Effector memory CD4-positive, alpha-beta T cell (primary cell): ENCODE results near the gene RBPMS2.
"Not testable (repeated sequence)": the region's sequence is repeated elsewhere in the genome, so short reads cannot be mapped to it uniquely, and the experiment has no call there.

Experiments used
- DNase-seq, 3 donors: peaks; one replicate each; pipeline ENCODE4 v3.0.0-alpha.2; 2020
- H3K27ac ChIP-seq: 2 replicates; pipeline ENCODE4 v1.7.0; 2013; ENCODE audit warnings: mild to moderate bottlenecking, low read length, moderate library complexity; ENCODE audit not compliant: insufficient read depth, poor library complexity, severe bottlenecking
- H3K27me3 ChIP-seq: replicated peaks from 2 replicates; pipeline ENCODE4 v1.7.0; 2013; ENCODE audit warnings: mild to moderate bottlenecking, low read length; ENCODE audit not compliant: insufficient read depth, control insufficient read depth, poor library complexity, severe bottlenecking
- H3K36me3 ChIP-seq: 2 replicates; pipeline ENCODE4 v1.7.0; 2013; ENCODE audit warnings: mild to moderate bottlenecking, low read length, moderate library complexity; ENCODE audit not compliant: control insufficient read depth, insufficient read depth
- H3K4me1 ChIP-seq: 2 replicates; pipeline ENCODE4 v1.7.0; 2013; ENCODE audit warnings: low read length, mild to moderate bottlenecking; ENCODE audit not compliant: control insufficient read depth, insufficient read depth, poor library complexity, severe bottlenecking
- H3K4me3 ChIP-seq: 2 replicates; pipeline ENCODE4 v1.7.0; 2013; ENCODE audit warnings: low read length, low read depth, mild to moderate bottlenecking; ENCODE audit not compliant: insufficient read depth, poor library complexity, severe bottlenecking
- H3K9me3 ChIP-seq: 2 replicates; pipeline ENCODE4 v1.7.0; 2013; ENCODE audit warnings: mild to moderate bottlenecking, low read length, moderate library complexity; ENCODE audit not compliant: control insufficient read depth
- total RNA-seq, 3 donors: gene quantifications; one replicate each; lab custom pipeline; 2026; lab: John Stamatoyannopoulos, UW

Gene RBPMS2
- 0 reads per million in 3 donors for total RNA-seq

- Histone ChIP-seq H3K27ac (no peak within 1 kb of the TSS), H3K4me3 (peak within 1 kb of the TSS; percentile 45), H3K36me3 (no peaks in the 10 kb centered on the region), H3K9me3 (no peaks in the 10 kb centered on the region), H3K27me3 (peaks cover 15% of the 10 kb centered on the region), H3K4me1 (peaks cover 3% of the 10 kb centered on the region)
- DNase-seq, result no peak
These were observed at the start of gene RBPMS2 for GRCh38 chr15:64775551-64776401. RBPMS2 (minus strand) TSS chr15:64775589; CDS start chr15:64775319, 270 bp downstream.

DNA sequence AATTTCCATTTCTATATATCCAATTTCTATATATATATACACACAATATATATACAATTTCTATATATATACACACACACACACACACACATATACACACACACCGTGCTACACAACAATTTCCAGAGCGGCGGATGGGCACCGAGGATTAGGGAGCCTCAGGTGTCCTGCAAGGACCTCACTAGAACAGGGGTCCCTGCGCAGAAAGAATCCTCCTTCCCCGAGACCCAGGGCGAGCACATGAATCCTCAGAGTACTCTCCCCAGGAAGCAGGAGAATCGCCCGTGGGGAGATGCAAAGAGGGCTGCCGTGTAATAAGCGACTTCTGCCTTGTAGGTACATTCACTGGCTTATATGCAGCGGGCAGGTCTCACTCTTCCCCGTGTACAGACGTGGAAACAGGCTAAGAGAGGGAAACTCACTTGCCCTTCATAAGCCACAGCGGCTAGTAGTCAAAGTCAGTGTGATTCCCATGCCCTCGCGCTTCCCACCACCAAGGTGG lies 49.6 kb upstream of the RBPMS2 start:
- Histone ChIP-seq H3K36me3 (no peaks in the 10 kb centered on the region), H3K4me1 (peaks cover 25% of the 10 kb centered on the region), H3K27me3 (no peaks in the 10 kb centered on the region), H3K27ac (no peak overlapping the region), H3K9me3 (no peaks in the 10 kb centered on the region), H3K4me3 (peak overlapping the region; percentile 61)
- DNase-seq, result no peak

GRCh38 chr15:64816452-64816851 lies 41.1 kb upstream of the RBPMS2 start:
- Histone ChIP-seq H3K9me3 (no peaks in the 10 kb centered on the region), H3K4me3 (no peak overlapping the region), H3K27me3 (no peaks in the 10 kb centered on the region), H3K4me1 (no peaks in the 10 kb centered on the region), H3K36me3 (no peaks in the 10 kb centered on the region), H3K27ac (no peak overlapping the region)
- no peak for DNase-seq

- not testable (repeated sequence) for H3K9me3 ChIP-seq, H3K36me3 ChIP-seq, H3K4me3 ChIP-seq, H3K4me1 ChIP-seq, H3K27ac ChIP-seq, DNase-seq, H3K27me3 ChIP-seq
These were observed 39.6 kb upstream of the RBPMS2 start for GRCh38 chr15:64814965-64815364.

- not testable (repeated sequence) for H3K36me3 ChIP-seq, H3K4me1 ChIP-seq, H3K9me3 ChIP-seq
These were observed 38.9 kb upstream of the RBPMS2 start for GRCh38 chr15:64814283-64814682.

DNA sequence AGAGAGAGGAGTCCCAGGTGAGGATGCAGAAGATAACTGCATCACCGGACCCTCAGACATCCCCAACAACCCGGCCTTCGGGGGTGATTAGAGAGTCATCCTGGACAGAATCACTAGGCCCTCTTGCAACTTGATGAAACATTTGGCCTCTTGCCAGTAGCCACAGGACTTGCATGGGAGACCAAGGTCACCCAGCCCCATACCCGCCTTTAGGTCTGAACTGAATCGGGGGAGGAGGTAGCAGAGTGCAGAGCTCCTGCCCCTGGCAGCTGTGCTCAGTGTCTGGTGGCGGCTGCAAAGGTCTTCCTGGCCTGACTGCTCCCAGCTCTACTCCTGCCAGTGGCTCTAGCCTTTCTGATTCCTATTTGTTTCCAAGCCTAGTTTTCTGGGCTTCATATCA lies 37.7 kb upstream of the RBPMS2 start:
- H3K9me3 ChIP-seq, result no peaks in the 10 kb centered on the region
- H3K4me1 ChIP-seq, result no peaks in the 10 kb centered on the region
- no peak for DNase-seq
- H3K4me3 ChIP-seq, result no peak overlapping the region
- H3K27ac ChIP-seq, result no peak overlapping the region
- no peaks in the 10 kb centered on the region for H3K36me3 ChIP-seq
- H3K27me3 ChIP-seq, result no peaks in the 10 kb centered on the region

More at GRCh38 chr15:64814283-64814682, 38.9 kb upstream of the RBPMS2 start:
- DNase-seq, H3K27ac ChIP-seq, H3K4me3 ChIP-seq, H3K27me3 ChIP-seq: not testable (repeated sequence)

- no peak overlapping the region for H3K4me3 ChIP-seq
- no peaks in the 10 kb centered on the region for H3K36me3 ChIP-seq
- no peak overlapping the region for H3K27ac ChIP-seq
- no peaks in the 10 kb centered on the region for H3K9me3 ChIP-seq
- DNase-seq, result no peak
- H3K4me1 ChIP-seq, result no peaks in the 10 kb centered on the region
- H3K27me3 ChIP-seq, result no peaks in the 10 kb centered on the region
These were observed 35.3 kb upstream of the RBPMS2 start for GRCh38 chr15:64810497-64811326.

DNA sequence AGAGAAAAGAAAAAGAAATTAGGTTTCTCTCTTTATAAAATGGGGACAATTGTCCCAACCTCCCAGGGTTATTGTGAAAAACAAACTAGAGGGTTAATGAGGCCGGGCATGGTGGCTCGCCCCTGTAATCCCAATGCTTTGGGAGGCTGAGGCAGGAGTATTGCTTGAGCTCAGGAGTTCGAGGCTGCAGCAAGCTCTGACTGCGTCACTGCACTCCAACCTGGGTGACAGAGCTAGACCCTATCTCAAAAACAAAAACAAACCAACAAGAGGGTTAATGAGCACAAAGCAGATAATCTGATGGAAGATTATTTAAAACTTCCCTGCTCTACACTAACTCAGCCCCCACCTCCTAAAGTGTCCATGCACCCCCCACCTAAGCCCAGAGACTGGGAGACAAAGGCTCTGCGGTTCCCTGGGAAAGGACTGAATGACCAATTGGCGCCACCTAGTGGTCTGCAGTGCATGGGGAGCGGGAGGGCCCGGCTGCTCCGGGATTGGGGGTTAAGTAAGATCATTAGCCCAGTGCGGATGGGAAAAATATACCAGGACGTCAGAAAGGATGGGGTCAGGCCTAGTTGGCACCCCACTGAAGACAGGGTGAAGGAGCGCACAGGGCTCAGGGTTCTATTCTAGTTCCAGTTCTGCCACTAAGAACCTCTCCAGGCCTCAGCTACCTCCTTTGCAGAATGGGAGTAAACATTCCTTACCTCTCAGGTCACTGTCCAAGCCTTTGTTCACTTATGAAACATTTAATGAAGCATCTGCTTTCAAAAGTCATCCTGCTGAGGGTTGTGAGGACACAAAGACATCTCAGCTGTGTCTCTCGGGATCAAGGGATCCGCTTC lies 34.5 kb upstream of the RBPMS2 start:
- Histone ChIP-seq H3K27me3 (no peaks in the 10 kb centered on the region), H3K27ac (no peak overlapping the region), H3K4me3 (no peak overlapping the region), H3K9me3 (no peaks in the 10 kb centered on the region), H3K4me1 (no peaks in the 10 kb centered on the region), H3K36me3 (no peaks in the 10 kb centered on the region)
- DNase-seq, result peak; percentile 36 to 56 (median 39)

DNA sequence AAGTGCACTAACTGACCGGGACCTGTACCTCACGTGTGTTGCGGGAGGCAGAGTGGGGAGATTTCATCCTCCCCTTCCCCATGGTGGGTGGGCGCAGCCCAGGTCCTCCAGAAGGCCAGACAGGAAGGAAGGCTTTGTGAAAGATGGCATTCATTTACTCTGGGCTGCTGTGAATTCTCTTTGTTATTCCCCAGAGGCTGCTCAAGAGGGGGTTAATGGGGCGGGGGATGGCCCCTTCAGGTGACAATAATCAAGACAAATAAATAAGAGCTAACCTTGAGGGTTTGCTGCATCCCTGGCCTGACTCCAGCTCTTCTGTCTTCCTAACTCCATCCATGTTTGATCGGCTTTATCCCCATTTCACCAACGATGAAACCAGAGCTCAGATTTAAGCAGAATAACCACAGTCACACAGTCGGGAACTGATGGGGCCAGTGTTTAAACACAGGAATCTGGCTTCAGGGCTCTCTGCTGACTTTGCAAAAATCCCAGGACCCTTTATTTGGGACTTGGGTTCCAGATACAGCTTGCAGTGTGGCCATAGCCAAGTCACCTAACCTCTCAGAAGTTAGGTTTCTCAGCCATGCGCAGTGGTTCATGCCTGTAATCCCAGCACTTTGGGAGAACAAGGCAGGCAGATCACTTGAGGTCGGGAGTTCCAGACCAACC lies 33.5 kb upstream of the RBPMS2 start:
- Histone ChIP-seq H3K27me3 (no peaks in the 10 kb centered on the region), H3K4me3 (no peak overlapping the region), H3K36me3 (no peaks in the 10 kb centered on the region), H3K4me1 (no peaks in the 10 kb centered on the region), H3K27ac (no peak overlapping the region), H3K9me3 (no peaks in the 10 kb centered on the region)
- DNase-seq, result no peak
